ENCODE measurements around the gene ZNF2. TPM values are rescaled to one million over a fixed set of nuclear protein-coding genes. Genes with fewer than 3 reads are reported as not detected.

Gene ZNF2
- total RNA-seq, 1 experiment from 2014 or later: 3.5 TPM

DNA sequence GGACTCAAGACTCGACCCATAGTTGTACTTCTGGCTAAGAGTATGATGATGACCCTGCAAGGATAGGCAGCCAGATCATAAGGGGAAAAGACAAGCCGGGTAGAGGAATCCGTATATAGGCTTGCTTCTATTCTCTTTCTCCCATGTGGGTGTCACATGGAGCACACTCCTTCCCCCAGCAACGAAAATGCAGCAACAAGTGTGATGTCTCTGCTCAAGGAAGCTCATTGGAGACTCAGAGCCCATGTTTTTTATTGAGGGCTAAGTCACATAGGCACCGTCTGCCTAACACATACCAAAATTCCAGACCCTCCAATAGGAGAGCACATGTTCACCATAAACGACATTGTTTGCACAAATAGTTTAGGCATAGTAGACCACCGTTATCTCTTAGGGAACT is 6.3 kb downstream of the ZNF2 start:
- no peaks in the 10 kb centered on the region for H3K36me3 Mint-ChIP-seq (ENCODE audit: insufficient read depth, unreplicated experiment)
- peaks cover 9% of the 10 kb centered on the region for H3K9me3 Mint-ChIP-seq (ENCODE audit: low read depth, unreplicated experiment)
- CTCF ChIA-PET: no interaction called here
- no peaks in the 10 kb centered on the region for H3K27me3 Mint-ChIP-seq (ENCODE audit: unreplicated experiment)
- DNase-seq: no peak
- TF ChIP-seq, protein P1, sequence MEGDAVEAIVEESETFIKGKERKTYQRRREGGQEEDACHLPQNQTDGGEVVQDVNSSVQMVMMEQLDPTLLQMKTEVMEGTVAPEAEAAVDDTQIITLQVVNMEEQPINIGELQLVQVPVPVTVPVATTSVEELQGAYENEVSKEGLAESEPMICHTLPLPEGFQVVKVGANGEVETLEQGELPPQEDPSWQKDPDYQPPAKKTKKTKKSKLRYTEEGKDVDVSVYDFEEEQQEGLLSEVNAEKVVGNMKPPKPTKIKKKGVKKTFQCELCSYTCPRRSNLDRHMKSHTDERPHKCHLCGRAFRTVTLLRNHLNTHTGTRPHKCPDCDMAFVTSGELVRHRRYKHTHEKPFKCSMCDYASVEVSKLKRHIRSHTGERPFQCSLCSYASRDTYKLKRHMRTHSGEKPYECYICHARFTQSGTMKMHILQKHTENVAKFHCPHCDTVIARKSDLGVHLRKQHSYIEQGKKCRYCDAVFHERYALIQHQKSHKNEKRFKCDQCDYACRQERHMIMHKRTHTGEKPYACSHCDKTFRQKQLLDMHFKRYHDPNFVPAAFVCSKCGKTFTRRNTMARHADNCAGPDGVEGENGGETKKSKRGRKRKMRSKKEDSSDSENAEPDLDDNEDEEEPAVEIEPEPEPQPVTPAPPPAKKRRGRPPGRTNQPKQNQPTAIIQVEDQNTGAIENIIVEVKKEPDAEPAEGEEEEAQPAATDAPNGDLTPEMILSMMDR (IDR thresholded peaks at IDR 0.05; ENCODE audit: unreplicated experiment): no peak
- BruUV-seq (replicated peaks): no TSS peak
- no peak overlapping the region for H3K4me3 Mint-ChIP-seq (ENCODE audit: low read depth, unreplicated experiment)
- H3K27ac Mint-ChIP-seq (ENCODE audit: unreplicated experiment): no peak overlapping the region
- intact Hi-C loops (cut with micrococcal nuclease; ENCODE audit: unreplicated experiment): no loop called here
- peaks cover under 1% of the 10 kb centered on the region for H3K4me1 Mint-ChIP-seq (ENCODE audit: low read depth, unreplicated experiment)

DNA sequence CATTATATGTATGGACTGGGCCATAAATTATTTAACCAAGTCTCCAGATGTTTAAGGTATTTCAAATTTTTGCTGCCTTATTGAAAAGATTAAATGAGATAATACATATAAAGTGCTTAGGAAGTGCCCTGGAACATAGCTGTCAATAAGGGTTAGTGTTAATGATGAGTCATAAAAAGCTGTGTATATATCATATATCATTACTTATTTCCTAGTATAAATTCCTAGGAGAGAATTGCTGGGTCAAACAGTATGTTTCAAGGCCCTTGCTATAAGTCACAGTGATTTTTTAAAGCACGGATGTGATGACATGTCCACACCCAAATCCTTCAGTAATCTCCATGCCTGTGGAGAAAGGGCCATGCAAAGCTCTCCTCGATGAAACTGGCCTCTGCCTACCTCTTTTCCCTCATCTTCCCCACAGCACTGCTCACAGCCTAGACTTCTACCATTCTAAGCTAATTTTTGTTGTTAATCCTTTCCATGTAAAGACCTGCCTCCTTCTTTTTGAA is 8.5 kb downstream of the ZNF2 start:
- H3K27me3 Mint-ChIP-seq (ENCODE audit: unreplicated experiment): no peaks in the 10 kb centered on the region
- DNase-seq: no peak
- H3K9me3 Mint-ChIP-seq (ENCODE audit: low read depth, unreplicated experiment): peaks cover 17% of the 10 kb centered on the region
- no peak overlapping the region for H3K27ac Mint-ChIP-seq (ENCODE audit: unreplicated experiment)
- TF ChIP-seq, protein P1 (IDR thresholded peaks at IDR 0.05; ENCODE audit: unreplicated experiment): no peak
- intact Hi-C loops (cut with micrococcal nuclease; ENCODE audit: unreplicated experiment): no loop called here
- H3K4me1 Mint-ChIP-seq (ENCODE audit: low read depth, unreplicated experiment): no peaks in the 10 kb centered on the region
- H3K36me3 Mint-ChIP-seq (ENCODE audit: insufficient read depth, unreplicated experiment): peaks cover 5% of the 10 kb centered on the region
- H3K4me3 Mint-ChIP-seq (ENCODE audit: low read depth, unreplicated experiment): no peak overlapping the region
- BruUV-seq (replicated peaks): no TSS peak
- CTCF ChIA-PET: no interaction called here

DNA sequence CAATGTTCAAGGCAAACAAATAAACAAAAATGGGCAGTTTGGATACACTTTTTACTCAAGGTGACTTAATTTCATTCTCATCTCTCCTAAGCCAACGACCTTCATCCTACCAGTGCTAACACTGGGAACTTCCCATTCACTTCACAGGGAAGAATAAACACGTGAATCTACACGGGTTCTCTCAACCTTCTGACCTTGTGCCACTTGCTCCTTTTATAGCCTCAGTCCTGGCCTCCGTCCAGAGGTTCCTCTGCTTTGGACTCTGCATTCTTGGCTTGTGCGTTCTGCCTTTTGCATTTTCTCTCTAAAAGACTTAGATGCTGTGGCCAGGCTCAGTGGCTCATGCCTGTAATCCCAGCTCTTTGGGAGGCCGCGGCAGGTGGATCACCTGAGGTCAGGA is 13.8 kb downstream of the ZNF2 start:
- H3K4me1 Mint-ChIP-seq (ENCODE audit: low read depth, unreplicated experiment): no peaks in the 10 kb centered on the region
- intact Hi-C loops (cut with micrococcal nuclease; ENCODE audit: unreplicated experiment): no loop called here
- H3K9me3 Mint-ChIP-seq (ENCODE audit: low read depth, unreplicated experiment): peaks cover 21% of the 10 kb centered on the region
- H3K36me3 Mint-ChIP-seq (ENCODE audit: insufficient read depth, unreplicated experiment): peaks cover 21% of the 10 kb centered on the region
- TF ChIP-seq, protein P1 (IDR thresholded peaks at IDR 0.05; ENCODE audit: unreplicated experiment): no peak
- CTCF ChIA-PET: no interaction called here
- no peak for DNase-seq
- H3K27ac Mint-ChIP-seq (ENCODE audit: unreplicated experiment): no peak overlapping the region
- no TSS peak for BruUV-seq (replicated peaks)
- no peak overlapping the region for H3K4me3 Mint-ChIP-seq (ENCODE audit: low read depth, unreplicated experiment)
- H3K27me3 Mint-ChIP-seq (ENCODE audit: unreplicated experiment): no peaks in the 10 kb centered on the region

DNA sequence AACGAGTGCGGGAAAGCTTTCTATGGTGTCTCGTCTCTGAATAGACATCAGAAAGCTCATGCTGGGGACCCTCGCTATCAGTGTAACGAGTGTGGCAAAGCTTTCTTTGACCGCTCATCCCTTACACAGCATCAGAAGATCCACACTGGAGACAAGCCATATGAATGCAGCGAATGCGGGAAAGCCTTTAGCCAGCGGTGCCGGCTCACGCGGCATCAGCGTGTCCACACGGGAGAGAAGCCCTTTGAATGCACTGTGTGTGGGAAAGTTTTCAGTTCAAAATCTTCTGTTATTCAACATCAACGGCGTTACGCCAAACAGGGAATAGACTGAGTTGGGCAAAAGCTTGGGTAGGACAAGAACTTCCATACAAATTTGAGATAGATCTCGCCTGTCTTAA is 16.2 kb downstream of the ZNF2 start:
- Mint-ChIP-seq H3K27ac (ENCODE audit: unreplicated experiment) (no peak overlapping the region), H3K9me3 (ENCODE audit: low read depth, unreplicated experiment) (peaks cover 22% of the 10 kb centered on the region), H3K4me1 (ENCODE audit: low read depth, unreplicated experiment) (no peaks in the 10 kb centered on the region), H3K36me3 (ENCODE audit: insufficient read depth, unreplicated experiment) (peaks cover 21% of the 10 kb centered on the region), H3K4me3 (ENCODE audit: low read depth, unreplicated experiment) (no peak overlapping the region), H3K27me3 (ENCODE audit: unreplicated experiment) (no peaks in the 10 kb centered on the region)
- intact Hi-C loops (cut with micrococcal nuclease; ENCODE audit: unreplicated experiment): no loop called here
- CTCF ChIA-PET: no interaction called here
- TF ChIP-seq, protein P1 (IDR thresholded peaks at IDR 0.05; ENCODE audit: unreplicated experiment): no peak
- no peak for DNase-seq
- BruUV-seq (replicated peaks): no TSS peak

All from Calu3 (cell line).